GM23248 (cell line): ENCODE results near the gene CLSTN2.

Source experiments
- EZH2 ChIP-seq: fragments of 200-600 bp; sonication (generic); IDR thresholded peaks from 2 replicates; pipeline ENCODE4 v1.6.1; 2018; ENCODE audit warnings: antibody characterized with exemption, mild to moderate bottlenecking; ENCODE audit not compliant: insufficient read depth, poor library complexity, severe bottlenecking
- EZH2phosphoT487 ChIP-seq: fragments of 200-600 bp; sonication (generic); IDR thresholded peaks from 2 replicates; pipeline ENCODE4 v1.6.1; 2018; ENCODE audit warnings: antibody characterized with exemption, moderate library complexity, mild to moderate bottlenecking, low read depth; ENCODE audit not compliant: insufficient read depth

DNA sequence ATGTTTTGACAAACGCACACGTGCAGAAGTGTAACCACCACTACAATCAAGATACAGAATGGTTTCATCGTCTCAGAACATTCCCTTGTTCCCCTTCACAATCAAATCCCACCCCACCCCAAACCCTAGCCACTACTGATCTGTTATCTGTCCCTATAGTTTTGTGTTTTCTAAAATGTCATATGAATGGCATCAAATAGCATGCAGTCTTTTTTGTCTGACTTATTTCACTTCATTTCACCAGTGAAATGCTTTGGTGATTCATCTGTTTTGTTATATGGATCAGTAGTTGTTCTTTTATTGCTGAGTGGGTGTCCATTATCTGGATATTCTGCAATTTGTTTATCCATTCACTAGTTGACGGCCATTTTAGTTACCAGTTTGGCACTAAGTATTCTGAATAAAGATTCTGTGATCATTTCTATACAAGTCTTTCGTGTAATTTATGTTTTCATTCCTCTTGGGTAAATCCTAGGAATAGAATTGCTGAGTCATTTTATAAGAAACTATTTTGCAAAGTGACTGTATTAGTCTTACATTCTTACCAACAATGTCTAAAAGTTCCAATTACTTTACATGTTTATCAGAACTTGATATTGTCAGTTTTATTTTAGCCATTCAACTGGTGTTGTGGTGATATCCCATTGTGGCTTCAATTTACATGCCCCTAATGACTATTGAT lies 232.8 kb downstream of the CLSTN2 start:
- TF ChIP-seq EZH2: no peak
- TF ChIP-seq EZH2phosphoT487: no peak
